Caki2 (cell line): ENCODE data around the gene OR51V1. TPM values are rescaled to one million over a fixed set of nuclear protein-coding genes. Genes with fewer than 3 reads are reported as not detected.
"Not testable (repeated sequence)": the region's sequence is repeated elsewhere in the genome, so short reads cannot be mapped to it uniquely, and the experiment has no call there.

Experiments
- DNase-seq: peaks from one replicate; pipeline ENCODE4 v3.0.0-alpha.2; 2015; ENCODE audit warnings: low read depth
- in situ Hi-C: cut with HindIII; loops from 2 replicates; pipeline ENCODE4 v1.10.0; 2016; ENCODE audit warnings: low sequenced_read_pairs, low pct_unique_long_range_greater_than_20kb, mixed read lengths
- total RNA-seq: library from RNA; depleted of rRNA; stranded (reverse); fragments of >200 nt; shearing (Covaris generic); gene quantifications from 2 replicates; pipeline ENCODE4 v1.2.3, GENCODE V29; 2014; ENCODE audit warnings: low replicate concordance; rRNA removed

OR51V1 gene
- total RNA-seq, 1 experiment from 2014 or later = not detected

DNA sequence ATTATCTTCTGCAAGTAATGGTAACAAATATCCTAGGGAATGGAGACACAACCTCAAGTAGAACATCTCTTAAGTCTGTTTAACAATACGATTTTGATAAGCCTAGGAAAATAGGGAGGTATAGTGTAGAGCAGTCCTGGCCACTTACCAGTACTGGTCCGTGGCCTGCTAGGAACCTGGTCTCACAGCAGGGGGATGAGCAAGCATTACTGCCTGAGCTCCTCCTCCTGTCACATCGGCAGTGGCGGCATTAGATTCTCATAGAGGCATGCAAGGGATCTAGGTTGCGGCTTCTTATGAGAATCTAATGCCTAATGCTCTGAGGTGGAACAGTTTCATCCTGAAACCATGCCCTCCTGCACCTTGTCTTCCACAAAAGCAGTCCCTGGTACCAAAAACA lies 4.4 kb downstream of the OR51V1 start:
- in situ Hi-C loops = no loop called here
- no peak for DNase-seq

DNA sequence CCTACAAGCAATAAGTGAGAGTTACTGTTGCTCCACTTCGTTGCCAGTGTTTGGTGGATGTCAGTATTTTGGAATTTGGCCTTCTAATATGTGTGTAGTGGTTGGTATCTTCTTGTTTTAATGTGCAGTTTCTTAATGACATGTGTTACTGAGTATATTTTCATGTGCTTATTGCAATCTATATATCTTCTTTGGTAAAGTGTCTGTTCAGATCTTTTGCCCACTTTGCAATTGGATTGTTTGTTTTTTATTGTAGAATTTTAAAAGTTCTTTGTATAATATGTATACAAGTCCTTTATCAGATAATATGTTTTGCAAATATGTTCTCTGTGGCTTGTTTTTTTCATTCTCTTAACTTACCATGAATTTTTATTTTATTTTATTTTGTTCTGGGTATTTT lies 7.7 kb downstream of the OR51V1 start:
- no peak for DNase-seq
- in situ Hi-C loops = no loop called here

DNA sequence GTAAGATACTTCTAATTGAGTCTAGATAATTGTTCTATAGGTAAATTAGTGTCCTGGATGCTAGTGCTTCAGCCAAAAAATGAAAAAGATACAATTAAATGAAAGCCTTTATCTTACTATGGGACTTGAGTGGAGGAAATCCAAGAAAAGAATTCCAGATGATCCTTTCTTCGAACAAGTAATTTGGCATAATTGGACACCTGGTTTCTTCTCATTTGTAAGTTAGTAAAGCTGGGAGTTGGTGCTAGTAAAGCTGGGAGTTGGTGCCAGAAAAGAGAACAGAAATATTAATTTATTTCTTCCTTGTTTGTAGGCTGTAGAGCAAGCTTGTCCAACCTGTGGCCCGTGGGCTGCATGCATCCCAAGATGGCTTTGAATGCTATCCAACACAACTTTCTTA lies 12.3 kb downstream of the OR51V1 start:
- no peak for DNase-seq
- in situ Hi-C loops = no loop called here

DNA sequence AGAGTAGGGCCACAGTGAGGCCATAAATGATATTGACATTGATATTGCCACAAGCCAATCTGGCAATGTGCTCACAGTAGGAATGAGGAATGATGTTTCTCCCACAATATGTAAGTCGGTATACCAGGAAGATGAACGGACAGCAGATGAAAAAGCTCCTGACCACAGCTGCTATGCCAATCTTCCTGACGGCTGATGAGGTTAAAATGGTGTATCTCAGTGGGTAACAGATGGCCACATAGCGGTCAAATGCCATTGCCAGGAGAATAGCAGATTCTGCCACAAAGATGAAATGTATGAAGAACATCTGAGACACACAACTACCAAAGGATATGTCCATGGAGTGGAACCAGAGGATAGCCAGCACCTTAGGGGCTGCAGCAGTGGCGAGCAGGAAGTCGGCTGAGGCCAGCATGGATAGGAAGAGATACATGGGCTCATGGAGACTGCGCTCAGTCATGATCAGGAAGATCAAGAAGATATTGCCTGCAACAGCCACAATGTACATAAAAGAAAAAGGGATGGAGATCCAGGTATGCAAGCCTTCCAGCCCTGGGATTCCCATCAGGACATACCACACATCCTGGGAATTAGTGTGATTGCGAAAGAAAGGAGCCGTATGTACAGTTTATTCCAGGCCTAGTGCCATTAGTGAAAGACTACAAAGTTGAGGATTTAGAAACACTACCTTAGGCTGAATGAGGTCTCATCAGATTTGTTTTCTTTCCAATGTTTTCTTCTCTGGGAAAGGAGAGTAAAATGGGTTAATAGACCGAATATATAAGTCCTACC lies 22.2 kb downstream of the OR51V1 start:
- DNase-seq = no peak
- in situ Hi-C loops = no loop called here

DNA sequence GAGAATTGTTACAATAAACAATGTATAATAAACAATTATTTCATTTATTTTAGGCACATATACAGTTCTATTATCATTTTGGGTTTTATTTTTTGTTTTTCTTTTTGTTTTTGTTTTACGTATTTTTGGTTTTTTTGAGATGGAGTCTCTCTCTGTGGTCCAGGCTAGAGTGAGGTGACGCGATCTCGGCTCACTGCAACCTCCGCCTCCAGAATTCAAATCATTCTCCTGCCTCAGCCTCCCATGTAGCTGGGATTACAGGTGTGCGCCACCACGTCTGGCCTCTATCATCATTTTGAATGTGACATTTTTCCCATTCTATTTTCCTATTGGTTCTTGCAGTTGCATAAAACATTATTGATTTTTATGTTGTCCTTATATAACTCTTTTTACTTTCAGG lies 25.5 kb downstream of the OR51V1 start:
- in situ Hi-C loops = no loop called here
- no peak for DNase-seq

DNA sequence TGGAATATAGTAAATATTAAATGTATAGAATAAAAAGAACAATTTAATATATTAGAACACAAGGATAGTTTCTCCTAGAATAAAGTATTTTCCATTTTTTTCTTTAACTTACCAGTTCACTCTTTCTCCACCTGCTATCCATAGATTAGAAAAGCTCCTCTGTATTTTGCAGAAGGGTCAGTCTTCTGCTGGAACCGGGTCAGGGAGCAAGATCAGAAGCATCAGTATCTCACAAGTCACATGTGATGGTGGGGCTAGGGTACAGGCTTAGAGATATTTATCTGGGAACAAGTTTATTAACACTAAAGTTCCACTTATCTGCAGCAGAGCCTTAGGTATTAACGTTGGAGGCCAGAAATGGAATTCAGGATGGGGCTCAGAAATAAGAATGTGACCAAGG lies 28.6 kb downstream of the OR51V1 start:
- in situ Hi-C loops = no loop called here
- no peak for DNase-seq

DNA sequence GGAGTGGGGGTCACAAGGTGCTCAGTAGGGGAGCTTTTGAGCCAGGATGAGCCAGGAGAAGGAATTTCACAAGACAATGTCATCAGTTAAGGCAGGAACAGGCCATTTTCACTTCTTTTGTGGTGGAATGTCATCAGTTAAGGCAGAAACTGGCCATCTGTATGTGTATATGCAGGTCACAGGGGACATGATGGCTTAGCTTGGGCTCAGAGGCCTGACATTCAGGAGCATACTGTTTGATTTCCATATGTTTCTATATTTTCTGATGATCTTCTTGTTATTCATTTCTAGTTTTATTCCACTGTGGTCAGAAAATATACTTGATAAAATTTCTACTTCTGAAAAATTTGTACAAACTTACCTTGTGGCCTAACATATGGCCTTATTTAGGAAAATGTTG lies 34.6 kb downstream of the OR51V1 start:
- DNase-seq, in situ Hi-C loops: not testable (repeated sequence)

DNA sequence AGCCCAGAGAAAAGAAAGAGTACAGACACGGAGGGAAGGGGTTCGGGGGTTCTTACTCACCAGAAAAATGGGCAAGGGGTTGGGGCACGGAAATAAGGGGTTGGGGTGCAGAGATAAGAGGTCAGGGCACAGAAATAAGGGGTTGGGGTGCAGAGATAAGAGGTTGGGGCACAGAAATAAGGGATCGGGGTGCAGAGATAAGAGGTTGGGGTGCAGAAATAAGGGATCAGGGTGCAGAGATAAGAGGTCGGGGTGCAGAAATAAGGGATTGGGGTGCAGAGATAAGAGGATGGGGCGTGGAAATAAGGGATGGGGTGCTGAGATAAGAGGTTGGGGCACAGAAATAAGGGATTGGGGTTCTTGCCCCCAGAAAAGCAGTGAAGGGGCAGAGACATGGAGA lies 35.7 kb downstream of the OR51V1 start:
- in situ Hi-C loops, DNase-seq: not testable (repeated sequence)

DNA sequence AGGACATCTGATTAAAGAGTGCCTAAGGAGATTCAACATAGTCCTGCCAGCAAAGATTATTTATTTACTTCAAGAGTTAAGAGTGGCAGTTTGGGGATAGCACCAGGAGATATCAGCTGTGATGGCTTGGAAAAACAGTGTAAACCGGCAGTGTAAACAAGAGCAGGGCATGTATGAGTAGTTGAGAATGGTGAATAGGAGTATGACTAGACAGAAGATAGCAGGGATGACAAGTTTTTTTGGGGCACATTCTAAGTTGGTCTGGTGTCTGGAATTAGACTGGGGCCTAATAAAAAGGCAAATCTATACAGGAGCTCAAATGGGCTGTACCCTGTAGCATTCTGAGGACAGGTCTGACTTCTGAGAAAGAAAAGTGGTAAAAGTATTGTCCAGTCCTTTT lies 39.4 kb downstream of the OR51V1 start:
- in situ Hi-C loops, DNase-seq: not testable (repeated sequence)

DNA sequence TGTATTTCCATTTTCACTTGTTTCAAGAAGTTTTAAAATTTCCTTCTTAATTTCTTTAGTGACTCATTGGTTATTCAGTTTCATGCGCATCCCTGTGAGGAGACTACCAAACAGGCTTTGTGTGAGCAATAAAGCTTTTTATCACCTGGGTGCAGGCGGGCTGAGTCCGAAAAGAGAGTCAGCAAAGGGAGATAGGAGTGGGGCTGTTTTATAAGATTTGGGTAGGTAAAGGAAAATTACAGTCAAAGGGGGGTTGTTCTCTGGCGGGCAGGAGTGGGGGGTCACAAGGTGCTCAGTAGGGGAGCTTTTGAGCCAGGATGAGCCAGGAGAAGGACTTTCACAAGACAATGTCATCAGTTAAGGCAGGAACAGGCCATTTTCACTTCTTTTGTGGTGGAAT lies 40.3 kb downstream of the OR51V1 start:
- DNase-seq, in situ Hi-C loops: not testable (repeated sequence)

DNA sequence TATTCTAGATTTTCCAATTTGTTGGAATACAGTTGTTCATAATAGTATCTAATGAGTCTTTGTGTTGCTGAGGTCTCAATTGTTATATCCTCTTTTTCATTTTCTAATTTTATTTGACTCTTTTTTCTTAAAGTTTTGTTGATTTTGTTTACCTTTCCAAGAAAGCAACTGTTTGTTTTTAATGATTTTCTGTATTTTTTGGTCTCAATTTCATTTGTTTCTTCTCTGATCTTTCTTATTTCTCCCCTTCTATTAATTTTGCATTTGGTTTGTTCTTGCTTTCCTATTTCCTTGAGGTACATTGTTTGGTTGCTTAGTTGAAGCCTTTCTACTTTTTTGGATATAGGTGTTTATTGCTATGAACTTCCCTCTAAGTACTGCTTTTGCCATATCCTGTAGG lies 40.7 kb downstream of the OR51V1 start:
- DNase-seq = no peak
- in situ Hi-C loops = no loop called here

DNA sequence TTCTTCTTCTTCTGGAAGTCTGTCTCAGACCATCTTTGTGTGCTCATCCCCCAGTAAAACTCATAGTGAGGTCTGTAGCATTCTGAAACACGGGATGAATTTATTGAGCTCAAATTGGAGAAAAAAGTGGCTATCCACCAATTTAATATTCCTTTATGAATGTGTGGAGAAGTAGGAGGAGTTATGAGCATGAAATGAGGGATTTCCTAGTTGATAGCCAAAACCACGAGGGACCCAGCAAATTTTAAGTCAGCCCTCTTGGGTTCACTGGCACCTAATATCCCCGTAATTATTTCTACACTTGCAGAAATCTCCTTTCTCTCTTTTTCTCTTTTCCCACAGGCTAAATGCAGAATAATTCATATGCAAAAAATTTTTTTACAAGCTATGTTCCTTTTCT lies 45.8 kb downstream of the OR51V1 start, which contains the start of gene OR52A1:
OR52A1 (minus strand) TSS at position 101 of the 400 bp plus-strand sequence. CDS start 2,388 bp downstream, outside the sequence.
- in situ Hi-C loops = no loop called here
- DNase-seq = no peak

DNA sequence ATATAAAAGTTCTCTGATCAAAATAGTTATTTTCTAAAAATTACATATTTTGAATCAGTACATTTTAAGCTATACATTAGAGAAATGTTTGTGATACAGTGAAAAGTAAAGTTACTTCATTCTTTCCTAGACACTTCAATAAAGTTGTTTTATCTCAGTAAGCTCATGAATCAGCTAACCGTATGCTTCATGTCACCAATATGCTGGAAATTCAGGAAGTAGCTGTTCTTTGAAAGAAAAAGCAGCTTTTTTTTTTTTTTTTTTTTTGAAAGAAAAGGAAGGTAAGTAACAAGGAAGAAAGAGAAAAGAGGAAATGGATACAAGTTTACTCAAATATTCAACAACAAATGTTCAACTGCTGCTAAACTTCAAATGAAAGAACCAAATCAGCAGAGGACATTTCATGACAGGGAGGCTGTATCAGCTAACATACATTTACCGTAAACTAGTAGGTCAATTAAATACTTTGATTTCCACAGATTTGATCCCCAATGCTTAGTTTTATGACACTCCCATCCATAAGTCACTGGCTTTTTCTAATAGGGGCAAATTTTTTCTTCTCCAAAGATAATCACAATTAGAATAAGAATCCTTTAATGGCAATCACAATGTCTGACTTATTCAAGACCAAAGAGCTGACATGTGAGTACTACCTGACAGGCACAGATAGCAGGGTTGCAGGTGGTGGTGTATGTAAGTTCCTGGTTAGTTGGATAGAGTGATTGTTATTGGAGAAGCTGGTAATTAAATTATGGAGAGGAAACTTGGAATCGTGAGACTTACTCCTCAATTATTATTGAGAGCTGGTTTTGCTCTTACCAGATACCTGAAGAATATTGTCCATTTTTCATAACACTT lies 46.7 kb downstream of the OR51V1 start:
- DNase-seq = no peak
- in situ Hi-C loops = no loop called here

DNA sequence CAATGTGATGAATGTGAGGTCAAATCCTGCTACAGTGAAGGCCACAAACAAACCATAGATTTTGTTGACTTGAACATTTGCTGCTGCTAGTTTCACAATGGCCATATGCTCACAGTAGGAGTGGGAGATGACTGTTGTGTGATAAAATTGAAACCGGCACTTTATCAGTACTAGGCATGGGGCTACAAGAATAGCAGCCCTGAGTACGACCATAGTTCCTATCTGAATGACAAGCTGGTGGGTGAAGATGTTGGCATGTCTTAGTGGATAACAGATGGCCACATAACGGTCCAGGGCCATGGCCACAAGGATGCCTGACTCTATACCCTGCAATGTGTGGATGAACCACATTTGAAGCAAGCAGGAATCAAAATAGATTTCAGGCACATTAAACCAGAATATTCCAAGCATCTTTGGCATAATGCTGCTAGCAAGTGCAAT lies 48.7 kb downstream of the OR51V1 start:
- no peak for DNase-seq
- in situ Hi-C loops = no loop called here

Other genes with a start within 250 kb of the OR51V1 start
- not detected in 2 replicates for gene OR51A2, start 245.0 kb downstream of the OR51V1 start, total RNA-seq
- gene OR51L1, start 205.8 kb downstream of the OR51V1 start, total RNA-seq = not detected in 2 replicates
- gene OR52J3, start 154.2 kb downstream of the OR51V1 start, total RNA-seq = not detected in 2 replicates
- gene OR52E2, start 141.1 kb downstream of the OR51V1 start, total RNA-seq = not detected in 2 replicates
- not detected in 2 replicates for gene OR52E1, start 131.1 kb downstream of the OR51V1 start, total RNA-seq
- gene OR52A5, start 62.3 kb downstream of the OR51V1 start, total RNA-seq = not detected in 2 replicates
- not detected in 2 replicates for gene OR52A1, start 45.9 kb downstream of the OR51V1 start, total RNA-seq
- gene HBB, start 26.4 kb upstream of the OR51V1 start, total RNA-seq = not detected in 2 replicates
- gene HBD, start 33.8 kb upstream of the OR51V1 start, total RNA-seq = not detected in 2 replicates
- not detected in 2 replicates for gene HBG1, start 49.2 kb upstream of the OR51V1 start, total RNA-seq
- gene HBG2, start 54.1 kb upstream of the OR51V1 start, total RNA-seq = not detected in 2 replicates
- gene HBE1, start 69.3 kb upstream of the OR51V1 start, total RNA-seq = not detected in 2 replicates
- gene OR51B4, start 101.3 kb upstream of the OR51V1 start, total RNA-seq = not detected in 2 replicates
- gene OR51B2, start 123.6 kb upstream of the OR51V1 start, total RNA-seq = not detected in 2 replicates
- gene OR51B5, start 142.8 kb upstream of the OR51V1 start, total RNA-seq = not detected in 2 replicates
- not detected in 2 replicates for gene OR51B6, start 150.8 kb upstream of the OR51V1 start, total RNA-seq
- not detected in 2 replicates for gene OR51M1, start 183.1 kb upstream of the OR51V1 start, total RNA-seq
- not detected in 2 replicates for gene OR51Q1, start 221.4 kb upstream of the OR51V1 start, total RNA-seq
- not detected in 2 replicates for gene OR51I1, start 240.8 kb upstream of the OR51V1 start, total RNA-seq
- not detected in 2 replicates for gene OR51I2, start 248.6 kb upstream of the OR51V1 start, total RNA-seq